Heart left ventricle (tissue), 16 donors: Measurements from ENCODE around the gene BHLHA9. TPM values are rescaled to one million over a fixed set of nuclear protein-coding genes. Genes with fewer than 3 reads are reported as not detected.

Experiments used
- ATAC-seq, 4 donors: fragments of 200-7000 bp; cut with Tn5 transposase; one replicate each; pipeline ENCODE4 v1.9.1; 2020 to 2022; ENCODE audit warnings: moderate library complexity in 4 of 4, mild to moderate bottlenecking in 3 of 4, moderate number of reproducible peaks in 1 of 4
- DNase-seq, 5 donors: peaks; one replicate each; pipeline ENCODE4 v3.0.0-alpha.2; 2020
- H3K27ac ChIP-seq, 12 donors: fragments of 200-600 bp; sonication (generic) in 4 of 12; one replicate each; pipeline versions ENCODE4 v1.5.0 to v1.8.0; 2016 to 2022; ENCODE audit warnings: mild to moderate bottlenecking in 2 of 12
- H3K27me3 ChIP-seq, 9 donors: fragments of 200-600 bp; sonication (generic) in 2 of 9; one replicate each; pipeline versions ENCODE4 v1.5.1 to v1.8.0; 2016 to 2022; ENCODE audit warnings: mild to moderate bottlenecking in 3 of 9
- H3K36me3 ChIP-seq, 9 donors: fragments of 200-600 bp; sonication (generic) in 2 of 9; one replicate each; pipeline versions ENCODE4 v1.5.0 to v1.8.0; 2018 to 2022; ENCODE audit warnings: mild to moderate bottlenecking in 2 of 9
- H3K4me1 ChIP-seq, 12 donors: fragments of 200-600 bp; sonication (generic) in 4 of 12; one replicate each; pipeline versions ENCODE4 v1.5.0 to v1.8.0; 2016 to 2022; ENCODE audit warnings: mild to moderate bottlenecking in 3 of 12
- H3K4me3 ChIP-seq, 12 donors: fragments of 200-600 bp; sonication (generic) in 4 of 12; one replicate each; pipeline versions ENCODE4 v1.5.0 to v1.8.0; 2017 to 2022; ENCODE audit warnings: mild to moderate bottlenecking in 9 of 12, moderate library complexity in 4 of 12
- H3K9me3 ChIP-seq, 12 donors: fragments of 200-600 bp; sonication (generic) in 4 of 12; one replicate each; pipeline versions ENCODE4 v1.5.0 to v1.8.0; 2016 to 2022; ENCODE audit warnings: mild to moderate bottlenecking in 1 of 12
- POLR2A ChIP-seq, 2 donors: fragments of 450-650 bp; IDR thresholded peaks; one replicate each; pipeline ENCODE4 v1.6.1; 2017; ENCODE audit warnings: antibody characterized with exemption in 2 of 2, mild to moderate bottlenecking in 2 of 2, moderate library complexity in 2 of 2
- WGBS, 4 donors: extraction: QIAGEN DNeasy Blood & Tissue Kit in 2 of 4; methylation state at CpG; one replicate each; pipeline versions ENCODE4 v1.1.5 to v1.1.7; 2013 to 2018; 5-methylcytosine and 5-hydroxymethylcytosine counted together
- intact Hi-C, 10 donors: fragments of 100-400 bp; cut with DNase I; formaldehyde crosslinking; loops; one replicate each; pipeline versions ENCODE4 v1.11.1 to v1.14.2; 2022
- polyA plus RNA-seq, 2 donors: library from polyadenylated mRNA; stranded (reverse); fragments of 200-250 nt; gene quantifications; one replicate each; pipeline ENCODE4 v1.2.3, GENCODE V29; 2013
- total RNA-seq, 9 donors: library from RNA; depleted of rRNA in 2 of 9; stranded (reverse); fragments of >200 nt in 2 of 9; fragmentation: NEBNext Ultra II Directional in 3 of 9; extraction: Animal tissue kit (Norgen Biotek cat#: 25700) in 3 of 9; gene quantifications; one replicate each; pipeline versions ENCODE4 v1.1.0 to v1.2.4, GENCODE V29; 2016 to 2023
- TF ChIP-seq, protein P1 (sequence below), 12 donors: fragments of 200-600 bp; sonication (generic) in 4 of 12; IDR thresholded peaks; one replicate each; pipeline versions ENCODE4 v1.5.0 to v1.8.0; 2018 to 2022; ENCODE audit warnings: antibody characterized with exemption in 12 of 12, mild to moderate bottlenecking in 5 of 12
- donor health status: ischemic (EF 13 %, LVEDD 7.1; RV severe dilation, severe dysfunction).
- donor health status: healthy with polysubstance abuse.
- donor health status: DM: no; HTN: yes; CAD: no.
- donor health status: DM: no; HTN: no; CAD: no.
- donor health status: ischemic (EF 25% LVEDD 6.9; RV normal size, moderate dysfunction).
- donor health status: ischemic (EF 25% LVEDD 5.7; RV mildly dilated, moderate dysfunction).
- donor health status: healthy.
- donor health status: DM: yes; HTN: yes; CAD: no.
- donor health status: ischemic (EF 35%, LVEDD 5.7; RV mildly dilated, moderate dysfunction).
- donor health status: nonischemic (EF 11% LVEDD 7.7; RV severe dilation, severe dysfunction).
- donor health status: DM: yes; HTN: yes; CAD: no.
- donor health status: PGD.
- donor health status: ischemic (EF 29% LVEDD 5.4; RV normal size, mild dysfunction).
- donor health status: nonischemic (EF 23%, LVEDD 6.1; RV moderate dilation, normal function).

BHLHA9 gene
- total and polyA plus RNA-seq, 11 donors, result not detected

DNA sequence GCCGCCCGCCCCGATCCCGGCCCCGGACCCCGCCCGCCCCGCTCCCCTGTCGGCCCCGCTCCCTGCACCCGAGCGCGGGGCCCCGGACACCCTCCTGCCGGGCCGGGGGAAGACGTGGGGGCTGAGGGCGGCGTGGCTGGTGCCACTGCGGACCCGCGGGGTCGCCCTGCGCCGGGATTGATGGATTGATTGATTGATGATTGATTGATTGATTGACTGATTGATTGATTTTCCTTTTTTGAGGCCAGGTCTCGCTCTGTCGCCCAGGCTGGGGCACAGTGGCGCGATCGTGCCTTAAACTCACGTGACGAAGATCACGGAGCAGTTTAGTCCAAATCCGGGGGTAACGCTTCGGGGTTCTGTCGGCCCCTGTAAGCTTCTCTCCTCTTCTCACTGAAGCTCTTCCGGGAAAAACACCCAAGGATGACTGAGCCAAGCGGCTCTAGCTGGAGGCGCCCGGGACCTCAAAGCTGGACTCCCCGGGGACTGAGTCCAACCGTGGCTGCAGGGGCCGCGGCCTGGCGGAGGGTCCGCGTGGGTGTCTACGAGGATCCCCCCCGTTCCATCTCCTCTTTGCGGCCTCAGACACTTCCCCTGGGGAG, 40.2 kb upstream of the BHLHA9 start:
- no peak for DNase-seq
- TF ChIP-seq, protein P1, sequence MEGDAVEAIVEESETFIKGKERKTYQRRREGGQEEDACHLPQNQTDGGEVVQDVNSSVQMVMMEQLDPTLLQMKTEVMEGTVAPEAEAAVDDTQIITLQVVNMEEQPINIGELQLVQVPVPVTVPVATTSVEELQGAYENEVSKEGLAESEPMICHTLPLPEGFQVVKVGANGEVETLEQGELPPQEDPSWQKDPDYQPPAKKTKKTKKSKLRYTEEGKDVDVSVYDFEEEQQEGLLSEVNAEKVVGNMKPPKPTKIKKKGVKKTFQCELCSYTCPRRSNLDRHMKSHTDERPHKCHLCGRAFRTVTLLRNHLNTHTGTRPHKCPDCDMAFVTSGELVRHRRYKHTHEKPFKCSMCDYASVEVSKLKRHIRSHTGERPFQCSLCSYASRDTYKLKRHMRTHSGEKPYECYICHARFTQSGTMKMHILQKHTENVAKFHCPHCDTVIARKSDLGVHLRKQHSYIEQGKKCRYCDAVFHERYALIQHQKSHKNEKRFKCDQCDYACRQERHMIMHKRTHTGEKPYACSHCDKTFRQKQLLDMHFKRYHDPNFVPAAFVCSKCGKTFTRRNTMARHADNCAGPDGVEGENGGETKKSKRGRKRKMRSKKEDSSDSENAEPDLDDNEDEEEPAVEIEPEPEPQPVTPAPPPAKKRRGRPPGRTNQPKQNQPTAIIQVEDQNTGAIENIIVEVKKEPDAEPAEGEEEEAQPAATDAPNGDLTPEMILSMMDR (IDR thresholded peaks at IDR 0.05), result no peak
- no peak for TF ChIP-seq POLR2A (IDR thresholded peaks at IDR 0.05)
- no peaks in the 10 kb centered on the region for H3K36me3 ChIP-seq
- H3K4me3 ChIP-seq, result peak overlapping the region; percentile 32 to 74 (median 54)
- intact Hi-C loops, result no loop called here
- H3K9me3 ChIP-seq, result no peaks in the 10 kb centered on the region
- H3K27ac ChIP-seq, result peak overlapping the region in 5 of 12 donors; percentile 20 to 67 (median 43)
- H3K4me1 ChIP-seq, result peaks cover 0 to 40% (median 19%) of the 10 kb centered on the region in 12 donors
- 16 to 23% (median 21%) methylated on average over 24 to 51 of the region's 51 CpGs for WGBS, 4 donors
- ATAC-seq, result no peak
- H3K27me3 ChIP-seq, result peaks cover 9 to 53% (median 26%) of the 10 kb centered on the region in 9 donors

DNA sequence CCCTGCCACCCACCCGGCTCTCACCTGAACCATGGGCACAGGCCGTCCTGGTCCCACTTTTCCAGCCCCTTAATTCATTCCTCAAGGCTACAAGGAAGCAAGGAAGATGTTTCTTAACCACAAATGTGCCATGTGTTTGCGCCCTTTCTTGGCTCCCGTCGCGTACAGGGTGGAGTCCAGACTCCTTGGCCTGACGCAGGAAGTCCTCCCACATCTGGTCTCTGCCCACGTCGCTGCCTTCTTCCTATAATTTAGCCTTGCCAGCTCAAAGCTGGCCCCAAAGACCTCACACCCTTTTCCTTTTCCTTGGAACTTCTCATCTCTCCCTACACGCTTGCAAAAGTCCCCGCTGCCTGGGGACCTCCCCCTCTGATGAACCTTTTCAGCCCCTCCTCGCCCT, 38.8 kb upstream of the BHLHA9 start:
- H3K4me3 ChIP-seq, result no peak overlapping the region
- peaks cover 9 to 53% (median 26%) of the 10 kb centered on the region in 9 donors for H3K27me3 ChIP-seq
- WGBS, 4 donors, result 53 to 60% (median 59%) methylated on average over 12 of the region's 12 CpGs
- no peaks in the 10 kb centered on the region for H3K9me3 ChIP-seq
- intact Hi-C loops, result no loop called here
- TF ChIP-seq POLR2A (IDR thresholded peaks at IDR 0.05), result no peak
- TF ChIP-seq, protein P1 (IDR thresholded peaks at IDR 0.05), result no peak
- peaks cover 0 to 40% (median 19%) of the 10 kb centered on the region in 12 donors for H3K4me1 ChIP-seq
- DNase-seq (peak; percentile 32 to 72 (median 63)), ATAC-seq (peak in 3 of 4 donors; percentile 30 to 74 (median 69))
- no peaks in the 10 kb centered on the region for H3K36me3 ChIP-seq
- peak overlapping the region in 1 of 12 donors; percentile 58 for H3K27ac ChIP-seq

DNA sequence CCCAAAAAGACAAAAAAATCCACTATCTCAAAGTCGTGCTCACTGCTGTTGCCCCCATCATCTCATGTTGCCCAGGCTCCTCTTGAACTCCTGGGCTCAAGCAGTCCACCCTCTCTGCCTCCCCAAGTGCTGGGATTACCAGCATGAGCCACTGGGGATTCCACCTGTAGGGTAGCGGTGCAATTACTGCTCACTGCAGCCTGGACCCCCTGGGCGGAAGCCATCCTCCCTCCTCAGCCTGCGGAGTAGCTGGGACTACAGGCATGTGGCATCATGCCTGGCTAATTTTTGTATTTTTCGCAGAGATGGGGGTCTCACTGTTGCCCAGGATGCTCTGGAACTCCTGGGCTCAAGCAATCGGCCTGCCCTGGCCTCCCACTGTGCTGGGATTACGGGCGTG, 37.9 kb upstream of the BHLHA9 start:
- no peak for TF ChIP-seq POLR2A (IDR thresholded peaks at IDR 0.05)
- TF ChIP-seq, protein P1 (IDR thresholded peaks at IDR 0.05), result no peak

DNA sequence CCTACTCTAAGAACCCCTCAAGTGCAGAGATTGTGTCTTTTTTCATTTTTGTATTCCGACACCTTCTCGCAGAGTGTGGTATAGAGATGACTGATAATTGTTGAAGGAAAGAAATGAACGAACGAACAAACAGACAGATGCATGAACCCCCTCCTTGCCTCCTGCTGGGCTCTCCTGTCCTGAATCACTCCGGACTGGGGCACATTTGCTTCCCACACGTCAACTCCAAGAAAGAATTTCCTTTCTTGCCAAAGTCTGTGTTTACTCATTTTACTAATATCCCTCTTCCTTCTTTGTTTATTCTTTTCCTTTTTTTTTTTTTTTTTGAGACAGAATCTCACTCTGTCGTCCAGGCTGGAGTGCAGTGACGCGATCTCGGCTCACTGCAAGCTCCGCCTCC, 37.5 kb upstream of the BHLHA9 start:
- Histone ChIP-seq H3K27me3 (peaks cover 9 to 43% (median 25%) of the 10 kb centered on the region in 9 donors), H3K4me3 (no peak overlapping the region), H3K4me1 (peaks cover 0 to 37% (median 19%) of the 10 kb centered on the region in 12 donors), H3K36me3 (no peaks in the 10 kb centered on the region), H3K27ac (no peak overlapping the region), H3K9me3 (peaks cover 0 to 3% (median 0%) of the 10 kb centered on the region in 12 donors)
- intact Hi-C loops, result no loop called here
- DNase-seq, result no peak
- ATAC-seq, result no peak
- no peak for TF ChIP-seq POLR2A (IDR thresholded peaks at IDR 0.05)
- TF ChIP-seq, protein P1 (IDR thresholded peaks at IDR 0.05), result no peak
- 67 to 81% (median 76%) methylated on average over 6 to 11 of the region's 11 CpGs for WGBS, 4 donors

More for the DNA sequence above, 37.9 kb upstream of the BHLHA9 start:
- H3K4me3 ChIP-seq, result no peak overlapping the region
- 81 to 91% (median 86%) methylated on average over 8 of the region's 8 CpGs for WGBS, 4 donors
- H3K27ac ChIP-seq, result no peak overlapping the region
- intact Hi-C loops, result no loop called here
- H3K9me3 ChIP-seq, result peaks cover 0 to under 1% (median 0%) of the 10 kb centered on the region in 12 donors
- H3K36me3 ChIP-seq, result no peaks in the 10 kb centered on the region
- DNase-seq, result no peak
- H3K27me3 ChIP-seq, result peaks cover 9 to 48% (median 26%) of the 10 kb centered on the region in 9 donors
- H3K4me1 ChIP-seq, result peaks cover 0 to 37% (median 19%) of the 10 kb centered on the region in 12 donors
- ATAC-seq, result no peak
